Measurements from ENCODE around the gene GNAZ. TPM values are rescaled to one million over a fixed set of nuclear protein-coding genes. Genes with fewer than 3 reads are reported as not detected.

Gene GNAZ
- total RNA-seq, 1 experiment from 2014 or later = 5.0 TPM

- no peaks in the 10 kb centered on the region for H3K79me2 ChIP-seq (ENCODE audit: insufficient read depth, low read length)
- Mint-ChIP-seq H3K4me1 (peaks cover 0 to 21% of the 10 kb centered on the region in 2 experiments; a peak in 2 of 4 replicates), H3K4me3 (no peak overlapping the region), H3K9me3 (no peaks in the 10 kb centered on the region), H3K36me3 (ENCODE audit: insufficient read depth in 1 of 3, low read depth in 3 of 3) (no peaks in the 10 kb centered on the region), H3K27me3 (ENCODE audit: low read depth) (peaks cover 82% of the 10 kb centered on the region), H3K27ac (no peak overlapping the region)
- H4K20me1 ChIP-seq (ENCODE audit: control insufficient read depth, insufficient read depth, insufficient read length) = no peaks in the 10 kb centered on the region
- H2BK12ac ChIP-seq (ENCODE audit: insufficient read length, low read depth, low read length) = no peak overlapping the region
- no peak overlapping the region for H4K91ac ChIP-seq (ENCODE audit: insufficient read length, low read depth, low read length)
- no peaks in the 10 kb centered on the region for H3K4me1 ChIP-seq (ENCODE audit: insufficient read depth, low read length)
- no peak overlapping the region for H2BK20ac ChIP-seq (ENCODE audit: low read depth, low read length, poor library complexity, severe bottlenecking)
- H3K27me3 ChIP-seq (ENCODE audit: insufficient read depth, low read length) = peaks cover 2% of the 10 kb centered on the region; the same call in 1 of the 2 replicates
- H3T11ph ChIP-seq (ENCODE audit: low read length) = no peak overlapping the region
- H2AFZ ChIP-seq (ENCODE audit: low read length) = no peak overlapping the region
- peak; percentile 20 for DNase-seq
- no peak overlapping the region for H2BK120ac ChIP-seq (ENCODE audit: low read depth, low read length, poor library complexity, severe bottlenecking)
- H3K9ac ChIP-seq (ENCODE audit: extremely low read depth, insufficient read length, low read length) = no peak overlapping the region
- H3K23ac ChIP-seq (ENCODE audit: insufficient read length, low read depth, low read length) = no peak overlapping the region
- H2BK5ac ChIP-seq (ENCODE audit: insufficient read length, low read length) = no peak overlapping the region
- no peak overlapping the region for H3K27ac ChIP-seq (ENCODE audit: insufficient read length, low read depth, low read length)
- no peak overlapping the region for H4K8ac ChIP-seq (replicated peaks; ENCODE audit: insufficient read length, low read depth, low read length)
- H3K56ac ChIP-seq (ENCODE audit: insufficient read length, low read depth, low read length) = no peak overlapping the region
- H3K79me1 ChIP-seq (ENCODE audit: insufficient read depth, low read depth, low read length, poor library complexity, severe bottlenecking) = no peaks in the 10 kb centered on the region
- no peak overlapping the region for H2BK15ac ChIP-seq (ENCODE audit: low read depth, low read length)
- no peaks in the 10 kb centered on the region for H3K9me3 ChIP-seq (ENCODE audit: control insufficient read depth, low read depth, low read length)
- no peak overlapping the region for H2AK5ac ChIP-seq (ENCODE audit: insufficient read length, low read length)
- TF ChIP-seq CTCF (conservative IDR thresholded peaks at IDR 0.05) = no peak
- H3K23me2 ChIP-seq (ENCODE audit: insufficient read length, low read depth, low read length, poor library complexity, severe bottlenecking) = no peaks in the 10 kb centered on the region
- WGBS (ENCODE audit: extremely low coverage, insufficient read length, low lambda C conversion rate) = no CpG with 5 or more reads among the region's 16 CpGs
- H3K14ac ChIP-seq (ENCODE audit: insufficient read depth, low read length) = no peak overlapping the region
- no peak overlapping the region for H4K5ac ChIP-seq (ENCODE audit: insufficient read length, low read depth, low read length)
- H3K18ac ChIP-seq (ENCODE audit: insufficient read length, low read depth, low read length) = no peak overlapping the region
- no peak overlapping the region for H3K4me2 ChIP-seq (ENCODE audit: insufficient read depth, insufficient read length, low read length)
- H3K4ac ChIP-seq (ENCODE audit: low read depth, low read length) = no peak overlapping the region
These were observed 6.6 kb upstream of the GNAZ start for GRCh38 chr22:23063539-23064380.
